Endothelial cell of umbilical vein (primary cell): ENCODE data around the gene TCF7. TPM values are rescaled to one million over a fixed set of nuclear protein-coding genes. Genes with fewer than 3 reads are reported as not detected.

Source experiments
- BruUV-seq: library from RNA; stranded (reverse); fragments of 400-500 nt; replicated peaks from 2 replicates; lab custom pipeline; 2021; lab: Mats Ljungman, UMichigan
- CTCF ChIA-PET: fragments of 300-600, 350-600 bp; sonication (Branson Sonifier 250); formaldehyde crosslinking; loops from one replicate; lab custom pipeline; 2021; ENCODE audit warnings: antibody characterized with exemption, inconsistent platforms; lab: Charles Lee
- POLR2A ChIA-PET: fragments of 300-600, 350-600 bp; sonication (Branson Sonifier 250); formaldehyde crosslinking; loops from one replicate; lab custom pipeline; 2021; ENCODE audit warnings: antibody characterized with exemption, inconsistent platforms; lab: Charles Lee
- DNase-seq: peaks from one replicate; pipeline ENCODE4 v3.0.0-alpha.2; 2011; ENCODE audit warnings: low read depth, low spot score
- FAIRE-seq: peaks from 2 replicates; lab custom pipeline; 2011; peaks lifted over from hg19 to GRCh38; lab: Jason Lieb, UNC
- H2AFZ ChIP-seq: 2 replicates; pipeline ENCODE4 v1.6.0; 2012; ENCODE audit warnings: low read depth, low read length, control low read depth, inconsistent platforms
- H3K27ac ChIP-seq: 2 replicates; pipeline ENCODE4 v1.5.1; 2011; ENCODE audit warnings: low read depth, mild to moderate bottlenecking, control low read depth, low read length, moderate library complexity; ENCODE audit not compliant: insufficient read depth
- H3K27me3 ChIP-seq, 2 experiments: 2 replicates each; pipeline versions ENCODE4 v1.6.0 to v1.6.1; 2011; ENCODE audit warnings: low read length in 2 of 2, mixed read lengths in 1 of 2; ENCODE audit not compliant: control insufficient read depth in 2 of 2, insufficient read depth in 2 of 2
- H3K36me3 ChIP-seq, 2 experiments: 2 replicates in 1 of 2; 3 replicates in 1 of 2; pipeline ENCODE4 v1.5.1; 2011; ENCODE audit warnings: low read length in 2 of 2, mild to moderate bottlenecking in 1 of 2, moderate library complexity in 1 of 2; ENCODE audit not compliant: control insufficient read depth in 2 of 2, insufficient read depth in 2 of 2; ENCODE audit errors: extremely low read depth in 1 of 2
- H3K4me1 ChIP-seq: 3 replicates; pipeline ENCODE4 v1.5.1; 2011; ENCODE audit warnings: mild to moderate bottlenecking, low read length; ENCODE audit not compliant: control insufficient read depth, insufficient read depth; ENCODE audit errors: extremely low read depth
- H3K4me2 ChIP-seq: 2 replicates; pipeline ENCODE4 v1.6.1; 2011; ENCODE audit warnings: low read length, control low read depth, mixed read lengths; ENCODE audit not compliant: insufficient read depth
- H3K4me3 ChIP-seq, 3 experiments: fragments of 200-600 bp in 1 of 3; sonication (generic), shearing (Covaris generic) in 1 of 3; replicated peaks in 1 of 3; 2 replicates each; pipeline ENCODE4 v1.5.1; 2011 to 2016; ENCODE audit warnings: control low read depth in 3 of 3, low read length in 3 of 3, mild to moderate bottlenecking in 2 of 3, inconsistent platforms in 1 of 3, low read depth in 1 of 3, moderate library complexity in 1 of 3; ENCODE audit not compliant: insufficient read depth in 1 of 3
- H3K79me2 ChIP-seq: 2 replicates; pipeline ENCODE4 v1.6.0; 2012; ENCODE audit warnings: low read length, inconsistent platforms; ENCODE audit not compliant: control insufficient read depth, insufficient read depth
- H3K9ac ChIP-seq: replicated peaks from 2 replicates; pipeline ENCODE3; 2011; ENCODE audit warnings: low read length, control low read depth; ENCODE audit not compliant: insufficient read depth; ENCODE audit errors: extremely low read depth
- H3K9me1 ChIP-seq: replicated peaks from 3 replicates; pipeline ENCODE4 v1.6.0; 2011; ENCODE audit warnings: mild to moderate bottlenecking, low read length; ENCODE audit not compliant: control insufficient read depth, insufficient read depth; ENCODE audit errors: extremely low read depth
- H3K9me3 ChIP-seq: replicated peaks from 2 replicates; pipeline ENCODE4 v1.5.1; 2012; ENCODE audit warnings: low read length, inconsistent platforms; ENCODE audit not compliant: control insufficient read depth, insufficient read depth
- H4K20me1 ChIP-seq: replicated peaks from 2 replicates; pipeline ENCODE3; 2011; ENCODE audit warnings: mild to moderate bottlenecking, low read length; ENCODE audit not compliant: control insufficient read depth, insufficient read depth; ENCODE audit errors: extremely low read depth
- CTCF ChIP-seq, 2 donors: IDR thresholded peaks; 1 replicate in 1 of 2; 2 replicates in 1 of 2; pipeline ENCODE4 v1.5.1; 2011; ENCODE audit warnings: low read length in 2 of 2, mild to moderate bottlenecking in 2 of 2, moderate library complexity in 2 of 2, control low read depth in 1 of 2, inconsistent platforms in 1 of 2, low read depth in 1 of 2; ENCODE audit not compliant: insufficient read depth in 1 of 2; ENCODE audit errors: extremely low read depth in 1 of 2
- EZH2 ChIP-seq: IDR thresholded peaks from 2 replicates; pipeline ENCODE4 v1.6.1; 2012; ENCODE audit warnings: borderline replicate concordance, low read depth, mild to moderate bottlenecking, moderate library complexity, low read length, inconsistent platforms; ENCODE audit not compliant: severe bottlenecking
- FOS ChIP-seq: IDR thresholded peaks from 2 replicates; pipeline ENCODE4 v1.6.1; 2011; ENCODE audit warnings: mild to moderate bottlenecking, low read length, moderate library complexity, borderline replicate concordance; ENCODE audit not compliant: insufficient read depth
- GATA2 ChIP-seq: IDR thresholded peaks from 2 replicates; pipeline ENCODE4 v1.7.0; 2011; ENCODE audit warnings: low read depth, mild to moderate bottlenecking, moderate library complexity, mixed read lengths, low read length; ENCODE audit not compliant: insufficient read length, insufficient read depth
- JUN ChIP-seq: IDR thresholded peaks from 2 replicates; pipeline ENCODE4 v1.6.1; 2011; ENCODE audit warnings: borderline replicate concordance, low read depth; ENCODE audit not compliant: insufficient read length, insufficient read depth
- MAX ChIP-seq: IDR thresholded peaks from 2 replicates; pipeline ENCODE4 v1.6.1; 2011; ENCODE audit not compliant: insufficient read depth, insufficient read length
- MYC ChIP-seq: IDR thresholded peaks from one replicate; pipeline ENCODE4 v1.6.1; 2011; ENCODE audit warnings: mild to moderate bottlenecking, low read depth, low read length
- POLR2A ChIP-seq: IDR thresholded peaks from 2 replicates; pipeline ENCODE4 v1.6.1; 2012; ENCODE audit warnings: low read depth, mild to moderate bottlenecking, control low read depth, low read length
- POLR2AphosphoS5 ChIP-seq: IDR thresholded peaks from 2 replicates; pipeline ENCODE4 v1.6.1; 2012; ENCODE audit warnings: low read depth, mild to moderate bottlenecking, control low read depth, low read length, moderate library complexity; ENCODE audit not compliant: insufficient read depth
- dilution Hi-C: fragments of 300-500 bp; cut with MboI; formaldehyde crosslinking; loops from one replicate; pipeline ENCODE4 v1.15.0; 2019; ENCODE audit warnings: low sequenced_read_pairs; ENCODE audit not compliant: extremely low pct_ligation_motif_present
- intact Hi-C: fragments of 100-400 bp; cut with micrococcal nuclease; formaldehyde crosslinking; loops from one replicate; pipeline ENCODE4 v1.10.0; 2022
- polyA plus RNA-seq, 4 experiments: library from polyadenylated mRNA; depleted of rRNA in 3 of 4; stranded (reverse) in 3 of 4; unstranded in 1 of 4; fragments of >200 nt; gene quantifications; 2 replicates each; pipeline versions ENCODE4 v1.2.1 to v1.2.3, GENCODE V29; 2011 to 2012; ENCODE audit warnings: missing spikeins in 1 of 4
- total RNA-seq: library from RNA; stranded (reverse); gene quantifications from 2 replicates; pipeline ENCODE4 v1.2.3, GENCODE V29; 2021

TCF7 gene
- total and polyA plus RNA-seq, 2 donors (not counting 3 experiments of a cell fraction or from before 2014, with no cell fraction given): 1.8 to 2.5 TPM

- H3K9ac ChIP-seq: no peak overlapping the region
- no peak overlapping the region for H3K27ac ChIP-seq
- no peaks in the 10 kb centered on the region for H3K9me3 ChIP-seq
- no peak for FAIRE-seq
- no peaks in the 10 kb centered on the region for H3K9me1 ChIP-seq
- peaks cover 10 to 13% of the 10 kb centered on the region in 2 experiments for H3K27me3 ChIP-seq
- intact Hi-C loops (no loop called here), dilution Hi-C loops (no loop called here)
- ChIA-PET POLR2A (no interaction called here), CTCF (interaction anchor here (1.5 kb wide), 1 partner anchor 54 kb away, joined by 5 read pairs; no protein-coding TSS in a partner anchor)
- no peak for TF ChIP-seq MAX
- no peak for TF ChIP-seq CTCF (IDR thresholded peaks at IDR 0.05; ENCODE audit: extremely low read depth in 1 of 2, insufficient read depth in 1 of 2, low read depth in 1 of 2, low read length in 2 of 2)
- TF ChIP-seq GATA2: no peak
- no peak for TF ChIP-seq POLR2A
- TF ChIP-seq MYC: no peak
- DNase-seq: no peak
- BruUV-seq: no TSS peak
- H3K36me3 ChIP-seq: no peaks in the 10 kb centered on the region
- H3K4me3 ChIP-seq: no peak overlapping the region
- H4K20me1 ChIP-seq: no peaks in the 10 kb centered on the region
- H2AFZ ChIP-seq: no peak overlapping the region
- no peaks in the 10 kb centered on the region for H3K4me1 ChIP-seq
- H3K79me2 ChIP-seq: no peaks in the 10 kb centered on the region
- H3K4me2 ChIP-seq: no peak overlapping the region
These were observed 21.1 kb upstream of the TCF7 start for GRCh38 chr5:134093351-134093750.

GRCh38 chr5:134095293-134095692, 19.2 kb upstream of the TCF7 start:
- DNase-seq: no peak
- Histone ChIP-seq H3K9me3 (no peaks in the 10 kb centered on the region), H3K9me1 (no peaks in the 10 kb centered on the region), H3K27me3 (peaks cover 10 to 13% of the 10 kb centered on the region in 2 experiments), H3K4me2 (no peak overlapping the region), H4K20me1 (no peaks in the 10 kb centered on the region), H3K4me1 (no peaks in the 10 kb centered on the region), H3K27ac (no peak overlapping the region), H2AFZ (no peak overlapping the region), H3K36me3 (no peaks in the 10 kb centered on the region), H3K79me2 (no peaks in the 10 kb centered on the region), H3K9ac (no peak overlapping the region), H3K4me3 (no peak overlapping the region)
- CTCF ChIA-PET: interaction anchor here (1.0 to 1.7 kb wide), 2 partner anchors 45 to 56 kb away, joined by 7 to 10 read pairs; no protein-coding TSS in a partner anchor
- dilution Hi-C loops: no loop called here
- FAIRE-seq: no peak
- no peak for TF ChIP-seq POLR2A
- no peak for TF ChIP-seq POLR2AphosphoS5
- TF ChIP-seq GATA2: no peak
- TF ChIP-seq CTCF (IDR thresholded peaks at IDR 0.05; ENCODE audit: extremely low read depth in 1 of 2, insufficient read depth in 1 of 2, low read depth in 1 of 2, low read length in 2 of 2): no peak
- no peak for TF ChIP-seq MAX
- TF ChIP-seq EZH2: no peak
- TF ChIP-seq FOS: no peak
- TF ChIP-seq MYC: no peak
- TF ChIP-seq JUN: no peak
- intact Hi-C loops: no loop called here
- BruUV-seq: no TSS peak
- POLR2A ChIA-PET: no interaction called here
